Adrenal gland (tissue), 12 donors: Measurements from ENCODE around the gene TRAF3. TPM values are rescaled to one million over a fixed set of nuclear protein-coding genes. Genes with fewer than 3 reads are reported as not detected.

Experiments used
- DNase-seq, 7 donors: peaks; one replicate each; pipeline ENCODE4 v3.0.0-alpha.2; 2019 to 2020
- H3K27ac ChIP-seq, 5 donors: fragments of 200-600 bp; sonication (generic) in 4 of 5; 1 replicate in 3 of 5; 2 replicates in 2 of 5; pipeline versions ENCODE4 v1.5.1 to v1.8.0; 2016 to 2020; ENCODE audit warnings: mild to moderate bottlenecking in 1 of 5
- H3K27me3 ChIP-seq: fragments of 200-600 bp; 2 replicates; pipeline ENCODE4 v1.8.0; 2021
- H3K36me3 ChIP-seq, 2 donors: fragments of 200-600 bp; replicated peaks in 1 of 2; 1 replicate in 1 of 2; 2 replicates in 1 of 2; pipeline versions ENCODE4 v1.5.1 to v1.8.0; 2018 to 2022
- H3K4me1 ChIP-seq, 2 donors: fragments of 200-600 bp; replicated peaks in 1 of 2; 1 replicate in 1 of 2; 2 replicates in 1 of 2; pipeline versions ENCODE4 v1.5.1 to v1.8.0; 2018 to 2021
- H3K4me3 ChIP-seq, 4 donors: fragments of 200-600 bp; sonication (generic) in 3 of 4; one replicate each; pipeline ENCODE4 v1.5.1; 2016 to 2018
- H3K9me3 ChIP-seq, 3 donors: fragments of 200-600 bp; sonication (generic) in 1 of 3; replicated peaks in 1 of 3; 1 replicate in 2 of 3; 2 replicates in 1 of 3; pipeline versions ENCODE4 v1.5.1 to v1.8.0; 2016 to 2021
- POLR2A ChIP-seq, 2 donors: fragments of 450-650 bp; IDR thresholded peaks; one replicate each; pipeline ENCODE4 v1.6.1; 2017; ENCODE audit warnings: antibody characterized with exemption in 2 of 2, mild to moderate bottlenecking in 2 of 2, moderate library complexity in 1 of 2
- WGBS, 4 donors: extraction: QIAGEN DNeasy Blood & Tissue Kit in 2 of 4; methylation state at CpG; one replicate each; pipeline versions ENCODE4 v1.1.5 to v1.1.7; 2013 to 2017; 5-methylcytosine and 5-hydroxymethylcytosine counted together
- intact Hi-C, 2 donors: fragments of 100-400 bp; cut with DNase I; formaldehyde crosslinking; loops; one replicate each; pipeline versions ENCODE4 v1.14.1 to v1.15.0; 2022 to 2023
- polyA plus RNA-seq, 3 donors: library from polyadenylated mRNA; stranded (reverse); fragments of 200-250 nt in 2 of 3; fragments of 350-450 nt in 1 of 3; fragmentation: Illumina TruSeq in 1 of 3; extraction: RNeasy Lipid Tissue Mini Kit (QIAGEN cat#74804) in 1 of 3; gene quantifications; one replicate each; pipeline ENCODE4 v1.2.3, GENCODE V29; 2013 to 2014
- total RNA-seq, 9 donors: library from RNA; depleted of rRNA in 4 of 9; stranded (reverse); fragments of >200 nt in 4 of 9; fragments of 120-200 nt in 1 of 9; fragmentation: NEBNext Ultra II Directional in 1 of 9; extraction: Animal tissue kit (Norgen Biotek cat#: 25700) in 1 of 9; gene quantifications; one replicate each; pipeline versions ENCODE4 v1.1.0 to v1.2.4, GENCODE V29; 2013 to 2023
- TF ChIP-seq, protein P1 (sequence below), 6 experiments: fragments of 450-650 bp in 4 of 6; fragments of 200-600 bp in 2 of 6; sonication (generic) in 1 of 6; IDR thresholded peaks; 1 replicate in 5 of 6; 2 replicates in 1 of 6; pipeline versions ENCODE4 v1.5.1 to v1.8.0; 2016 to 2021; ENCODE audit warnings: antibody characterized with exemption in 6 of 6, mild to moderate bottlenecking in 2 of 6, moderate library complexity in 1 of 6
- donor health status: healthy with polysubstance abuse.
- donor health status: Bipolar disorder and iron deficiency.
- donor health status: DM: yes; HTN: yes; CAD: no.
- donor health status: DM: no; HTN: no; CAD: no.
- donor health status: DM: no; HTN: no; CAD: no.
- donor health status: DM: yes; HTN: yes; CAD: no.

The TRAF3 gene
- total and polyA plus RNA-seq, 12 donors = 3.7 to 14.5 (median 9.8) TPM

DNA sequence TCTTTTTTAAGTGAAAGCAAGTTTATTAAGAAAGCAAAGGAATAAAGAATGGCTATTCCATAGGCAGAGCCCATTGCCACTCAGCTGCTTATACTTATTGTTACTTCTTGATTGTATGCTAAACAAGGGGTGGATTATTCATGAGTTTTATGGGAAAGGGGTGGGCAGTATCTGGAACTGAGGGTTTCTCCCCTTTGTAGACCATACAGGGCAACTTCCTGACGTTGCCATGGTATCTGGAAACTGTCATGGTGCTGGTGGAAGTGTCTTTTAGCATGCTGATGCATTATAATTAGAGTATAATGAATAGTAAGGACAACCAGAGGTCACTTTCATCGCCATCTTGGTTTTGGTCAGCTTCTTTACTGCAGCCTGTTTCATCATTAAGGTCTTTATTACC is 78.9 kb downstream of the TRAF3 start:
- no peak overlapping the region for H3K4me3 ChIP-seq
- no peak for DNase-seq
- H3K4me1 ChIP-seq = peaks cover 4 to 5% of the 10 kb centered on the region in 2 donors
- no peaks in the 10 kb centered on the region for H3K9me3 ChIP-seq
- H3K27me3 ChIP-seq = no peaks in the 10 kb centered on the region
- intact Hi-C loops = no loop called here
- 88 to 100% (median 99%) methylated on average over 2 of the region's 2 CpGs for WGBS, 4 donors
- H3K27ac ChIP-seq = no peak overlapping the region
- H3K36me3 ChIP-seq = no peaks in the 10 kb centered on the region
- TF ChIP-seq POLR2A (IDR thresholded peaks at IDR 0.05) = no peak
- TF ChIP-seq, protein P1, sequence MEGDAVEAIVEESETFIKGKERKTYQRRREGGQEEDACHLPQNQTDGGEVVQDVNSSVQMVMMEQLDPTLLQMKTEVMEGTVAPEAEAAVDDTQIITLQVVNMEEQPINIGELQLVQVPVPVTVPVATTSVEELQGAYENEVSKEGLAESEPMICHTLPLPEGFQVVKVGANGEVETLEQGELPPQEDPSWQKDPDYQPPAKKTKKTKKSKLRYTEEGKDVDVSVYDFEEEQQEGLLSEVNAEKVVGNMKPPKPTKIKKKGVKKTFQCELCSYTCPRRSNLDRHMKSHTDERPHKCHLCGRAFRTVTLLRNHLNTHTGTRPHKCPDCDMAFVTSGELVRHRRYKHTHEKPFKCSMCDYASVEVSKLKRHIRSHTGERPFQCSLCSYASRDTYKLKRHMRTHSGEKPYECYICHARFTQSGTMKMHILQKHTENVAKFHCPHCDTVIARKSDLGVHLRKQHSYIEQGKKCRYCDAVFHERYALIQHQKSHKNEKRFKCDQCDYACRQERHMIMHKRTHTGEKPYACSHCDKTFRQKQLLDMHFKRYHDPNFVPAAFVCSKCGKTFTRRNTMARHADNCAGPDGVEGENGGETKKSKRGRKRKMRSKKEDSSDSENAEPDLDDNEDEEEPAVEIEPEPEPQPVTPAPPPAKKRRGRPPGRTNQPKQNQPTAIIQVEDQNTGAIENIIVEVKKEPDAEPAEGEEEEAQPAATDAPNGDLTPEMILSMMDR (IDR thresholded peaks at IDR 0.05) = no peak

DNA sequence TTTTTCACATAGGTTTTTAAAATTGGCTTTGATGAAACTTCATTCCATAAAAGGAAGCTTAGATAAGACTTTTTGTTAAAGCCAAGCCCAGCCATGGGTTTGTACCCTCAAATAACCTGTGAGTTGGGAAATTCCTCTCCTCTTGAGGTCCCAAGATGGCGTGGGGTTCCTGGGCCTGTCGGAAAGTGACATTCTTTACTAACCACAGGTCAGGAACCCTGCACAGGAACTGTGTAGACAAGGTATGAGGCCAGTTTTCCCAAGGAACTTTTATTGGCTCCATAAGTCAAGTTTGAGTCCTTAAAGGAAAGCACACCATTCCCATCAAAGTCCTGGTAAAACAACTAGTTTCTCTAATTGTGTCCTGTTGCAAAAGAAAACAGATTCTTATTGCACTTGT is 80.2 kb downstream of the TRAF3 start:
- no peak for DNase-seq
- 76 to 90% (median 83%) methylated on average over 2 of the region's 2 CpGs for WGBS, 4 donors
- intact Hi-C loops = no loop called here
- peaks cover under 1 to 1% of the 10 kb centered on the region in 2 donors for H3K4me1 ChIP-seq
- H3K27ac ChIP-seq = no peak overlapping the region
- TF ChIP-seq, protein P1 (IDR thresholded peaks at IDR 0.05) = no peak
- no peak for TF ChIP-seq POLR2A (IDR thresholded peaks at IDR 0.05)
- H3K36me3 ChIP-seq = no peaks in the 10 kb centered on the region
- H3K4me3 ChIP-seq = no peak overlapping the region
- no peaks in the 10 kb centered on the region for H3K9me3 ChIP-seq
- no peaks in the 10 kb centered on the region for H3K27me3 ChIP-seq

DNA sequence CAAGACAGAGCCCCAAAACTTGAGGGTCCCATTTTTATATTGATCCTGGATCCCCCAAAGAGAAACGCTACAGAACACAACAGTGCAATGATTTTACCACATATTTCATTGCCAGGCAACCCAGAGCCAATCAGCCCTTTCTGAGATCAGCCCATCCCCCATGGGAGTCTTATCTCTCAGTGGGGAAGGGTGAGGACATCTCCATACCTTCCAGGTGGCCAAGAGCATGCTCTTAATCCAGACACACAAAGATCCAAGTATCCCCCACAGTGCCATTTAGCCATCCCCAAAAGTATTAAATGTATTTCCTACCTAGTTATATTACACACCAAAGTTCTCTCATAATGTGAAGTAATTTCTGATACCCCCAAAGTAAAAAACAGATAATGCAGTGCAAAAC is 82.7 kb downstream of the TRAF3 start:
- H3K4me1 ChIP-seq = no peaks in the 10 kb centered on the region
- TF ChIP-seq, protein P1 (IDR thresholded peaks at IDR 0.05) = no peak
- no peak for TF ChIP-seq POLR2A (IDR thresholded peaks at IDR 0.05)
- WGBS, 4 donors = 80 to 98% (median 94%) methylated on average over 1 of the region's 1 CpG
- intact Hi-C loops = no loop called here
- no peak overlapping the region for H3K4me3 ChIP-seq
- H3K27me3 ChIP-seq = no peaks in the 10 kb centered on the region
- H3K9me3 ChIP-seq = peaks cover 0 to 7% (median 0%) of the 10 kb centered on the region in 3 donors
- no peak overlapping the region for H3K27ac ChIP-seq
- DNase-seq = no peak
- no peaks in the 10 kb centered on the region for H3K36me3 ChIP-seq

DNA sequence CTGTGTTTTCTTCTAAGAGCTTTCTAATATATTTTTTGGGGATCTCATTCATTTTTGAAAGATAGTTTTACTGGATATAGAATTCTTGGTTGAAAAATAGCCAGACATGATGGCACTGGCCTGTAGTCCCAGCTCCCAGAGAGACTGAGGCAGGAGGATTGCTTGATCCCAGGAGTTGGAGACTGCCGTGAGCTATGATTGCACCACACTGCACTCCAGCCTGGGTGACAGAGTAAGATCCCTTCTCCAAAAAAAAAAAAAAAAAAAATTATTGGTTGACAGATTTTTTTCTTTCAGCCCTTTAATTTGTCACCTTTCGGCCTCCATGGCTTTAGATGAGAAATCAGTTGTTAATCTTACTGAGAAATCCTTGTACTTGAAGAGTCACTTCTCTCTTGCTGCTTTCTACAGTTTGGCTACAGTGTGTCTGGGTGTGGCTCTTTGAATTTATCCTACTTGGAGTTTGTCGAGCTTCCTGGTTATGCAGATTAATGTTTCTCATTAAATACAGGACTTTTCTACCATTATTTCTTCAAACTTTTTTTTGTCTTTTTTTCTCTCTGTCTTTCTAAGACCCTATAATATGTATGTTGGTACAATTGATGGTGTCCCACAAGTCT is 85.0 kb downstream of the TRAF3 start:
- no peaks in the 10 kb centered on the region for H3K36me3 ChIP-seq
- no peak for DNase-seq
- intact Hi-C loops = no loop called here
- peaks cover 0 to 7% (median 0%) of the 10 kb centered on the region in 3 donors for H3K9me3 ChIP-seq
- no peaks in the 10 kb centered on the region for H3K4me1 ChIP-seq
- H3K27me3 ChIP-seq = no peaks in the 10 kb centered on the region
- TF ChIP-seq POLR2A (IDR thresholded peaks at IDR 0.05) = no peak
- TF ChIP-seq, protein P1 (IDR thresholded peaks at IDR 0.05) = no peak
- no peak overlapping the region for H3K4me3 ChIP-seq
- H3K27ac ChIP-seq = no peak overlapping the region
- 93 to 98% (median 94%) methylated on average over 3 of the region's 3 CpGs for WGBS, 4 donors
